IMR-90 (cell line): Measurements from ENCODE around the gene GDPD1. TPM values are rescaled to one million over a fixed set of nuclear protein-coding genes. Genes with fewer than 3 reads are reported as not detected.

ENCODE experiments used
- ATAC-seq: fragments of 200-7000 bp; cut with Tn5 transposase; 2 replicates; pipeline ENCODE4 v1.9.1; 2020; ENCODE audit warnings: low read depth, mild to moderate bottlenecking, moderate library complexity
- BruUV-seq: library from RNA; stranded (reverse); fragments of 400-500 nt; replicated peaks from 2 replicates; lab custom pipeline; 2021; lab: Mats Ljungman, UMichigan
- CTCF ChIA-PET: fragments of 300-600 bp; formaldehyde crosslinking; extraction: SDS; loops from one replicate; lab custom pipeline; 2021; ENCODE audit warnings: antibody characterized with exemption; lab: Yijun Ruan, JAX
- POLR2A ChIA-PET: fragments of 300-600 bp; sonication (Branson Sonifier 250); formaldehyde crosslinking; loops from one replicate; lab custom pipeline; 2022; ENCODE audit warnings: antibody characterized with exemption; ENCODE audit not compliant: unreplicated experiment; lab: Charles Lee
- DNase-seq: peaks from one replicate; pipeline ENCODE4 v3.0.0; 2013
- H2AFZ ChIP-seq: replicated peaks from 2 replicates; pipeline ENCODE3; 2013; ENCODE audit warnings: low read length, mild to moderate bottlenecking; ENCODE audit not compliant: poor library complexity
- H2AK5ac ChIP-seq: 2 replicates; pipeline ENCODE4 v1.6.1; 2013; ENCODE audit warnings: low read depth, low read length, inconsistent platforms
- H2AK9ac ChIP-seq: replicated peaks from 2 replicates; pipeline ENCODE3; 2013; ENCODE audit warnings: mild to moderate bottlenecking, low read depth, low read length, moderate library complexity; ENCODE audit not compliant: poor library complexity
- H2BK120ac ChIP-seq: 2 replicates; pipeline ENCODE4 v1.6.1; 2013; ENCODE audit warnings: low read depth, low read length, inconsistent platforms
- H2BK15ac ChIP-seq: 3 replicates; pipeline ENCODE4 v1.6.1; 2013; ENCODE audit warnings: low read depth, low read length, inconsistent platforms
- H2BK20ac ChIP-seq: 2 replicates; pipeline ENCODE4 v1.6.1; 2013; ENCODE audit warnings: low read depth, mild to moderate bottlenecking, inconsistent platforms, low read length, moderate library complexity
- H2BK5ac ChIP-seq: 2 replicates; pipeline ENCODE4 v1.6.1; 2013; ENCODE audit warnings: mild to moderate bottlenecking, low read depth, low read length, inconsistent platforms; ENCODE audit not compliant: poor library complexity, severe bottlenecking
- H3K14ac ChIP-seq: replicated peaks from 2 replicates; pipeline ENCODE4 v1.6.1; 2013; ENCODE audit warnings: low read depth, low read length, inconsistent platforms
- H3K18ac ChIP-seq: 2 replicates; pipeline ENCODE4 v1.6.1; 2013; ENCODE audit warnings: low read depth, low read length, control low read depth
- H3K23ac ChIP-seq: 2 replicates; pipeline ENCODE4 v1.6.1; 2013; ENCODE audit warnings: low read depth, low read length, inconsistent platforms
- H3K27ac ChIP-seq: 2 replicates; pipeline ENCODE4 v1.5.1; 2013; ENCODE audit warnings: mild to moderate bottlenecking, control low read depth, low read length; ENCODE audit not compliant: insufficient read depth
- H3K27me3 ChIP-seq: 2 replicates; pipeline ENCODE4 v1.6.1; 2013; ENCODE audit warnings: low read length; ENCODE audit not compliant: control insufficient read depth, insufficient read depth
- H3K36me3 ChIP-seq: 2 replicates; pipeline ENCODE4 v1.6.1; 2013; ENCODE audit warnings: low read length, mixed read lengths; ENCODE audit not compliant: control insufficient read depth, insufficient read depth
- H3K4ac ChIP-seq: 2 replicates; pipeline ENCODE4 v1.6.1; 2013; ENCODE audit warnings: low read depth, low read length, inconsistent platforms
- H3K4me1 ChIP-seq: 2 replicates; pipeline ENCODE4 v1.6.1; 2013; ENCODE audit warnings: low read length, mixed read lengths; ENCODE audit not compliant: control insufficient read depth, insufficient read depth
- H3K4me2 ChIP-seq: 2 replicates; pipeline ENCODE4 v1.6.1; 2013; ENCODE audit warnings: low read depth, mild to moderate bottlenecking, control low read depth, low read length, moderate library complexity
- H3K4me3 ChIP-seq: 2 replicates; pipeline ENCODE4 v1.5.1; 2013; ENCODE audit warnings: low read depth, mild to moderate bottlenecking, control low read depth, low read length, moderate library complexity; ENCODE audit not compliant: insufficient read depth
- H3K56ac ChIP-seq: 2 replicates; pipeline ENCODE4 v1.6.1; 2013; ENCODE audit warnings: low read length, inconsistent platforms; ENCODE audit not compliant: insufficient read depth; ENCODE audit errors: extremely low read depth
- H3K79me1 ChIP-seq, 2 experiments: 2 replicates each; pipeline ENCODE4 v1.6.1; 2013; ENCODE audit warnings: low read length in 2 of 2, inconsistent platforms in 1 of 2, low read depth in 1 of 2
- H3K9ac ChIP-seq: 2 replicates; pipeline ENCODE4 v1.6.1; 2013; ENCODE audit warnings: low read depth, low read length, control low read depth
- H3K9me1 ChIP-seq: 2 replicates; pipeline ENCODE4 v1.6.1; 2013; ENCODE audit warnings: low read length, inconsistent platforms; ENCODE audit not compliant: insufficient read depth
- H3K9me3 ChIP-seq: 2 replicates; pipeline ENCODE4 v1.6.1; 2013; ENCODE audit warnings: low read length; ENCODE audit not compliant: control insufficient read depth, insufficient read depth
- H4K20me1 ChIP-seq: 2 replicates; pipeline ENCODE4 v1.6.1; 2013; ENCODE audit warnings: low read length, inconsistent platforms; ENCODE audit not compliant: insufficient read depth
- H4K5ac ChIP-seq: 2 replicates; pipeline ENCODE4 v1.6.1; 2013; ENCODE audit warnings: mild to moderate bottlenecking, low read depth, low read length, control low read depth
- H4K8ac ChIP-seq, 2 experiments: 2 replicates each; pipeline ENCODE4 v1.6.1; 2013; ENCODE audit warnings: low read depth in 2 of 2, low read length in 2 of 2, control low read depth in 1 of 2, inconsistent platforms in 1 of 2
- H4K91ac ChIP-seq: 2 replicates; pipeline ENCODE4 v1.6.1; 2013; ENCODE audit warnings: low read depth, low read length, inconsistent platforms; ENCODE audit not compliant: insufficient read depth
- BHLHE40 ChIP-seq: fragments of 150-350 bp; IDR thresholded peaks from 2 replicates; pipeline ENCODE4 v1.6.1; 2016; ENCODE audit warnings: mild to moderate bottlenecking, low read depth, low read length
- CEBPB ChIP-seq: IDR thresholded peaks from 2 replicates; pipeline ENCODE4 v1.6.1; 2012; ENCODE audit warnings: low read depth, low read length, improper control_type of control experiment
- CHD1 ChIP-seq: IDR thresholded peaks from 2 replicates; pipeline ENCODE4 v1.6.1; 2012; ENCODE audit warnings: low read depth, low read length, improper control_type of control experiment
- MAFK ChIP-seq: IDR thresholded peaks from 2 replicates; pipeline ENCODE4 v1.6.1; 2012; ENCODE audit warnings: low read depth, low read length, improper control_type of control experiment
- MAZ ChIP-seq: IDR thresholded peaks from 2 replicates; pipeline ENCODE4 v1.6.1; 2012; ENCODE audit warnings: low read depth, mild to moderate bottlenecking, low read length, improper control_type of control experiment, moderate library complexity, borderline replicate concordance
- MXI1 ChIP-seq: IDR thresholded peaks from 2 replicates; pipeline ENCODE4 v1.6.1; 2012; ENCODE audit warnings: low read depth, mild to moderate bottlenecking, low read length, moderate library complexity, borderline replicate concordance
- NFE2L2 ChIP-seq: fragments of 150-350 bp; IDR thresholded peaks from 2 replicates; pipeline ENCODE4 v1.6.1; 2016; ENCODE audit warnings: low read depth, mild to moderate bottlenecking, low read length
- RAD21 ChIP-seq: IDR thresholded peaks from 2 replicates; pipeline ENCODE4 v1.6.1; 2012; ENCODE audit warnings: low read length, improper control_type of control experiment
- RCOR1 ChIP-seq: IDR thresholded peaks from 2 replicates; pipeline ENCODE4 v1.6.1; 2012; ENCODE audit warnings: mild to moderate bottlenecking, low read length, improper control_type of control experiment; ENCODE audit not compliant: insufficient replicate concordance
- RFX5 ChIP-seq: IDR thresholded peaks from 2 replicates; pipeline ENCODE4 v1.8.0; 2012; ENCODE audit warnings: low read depth, mild to moderate bottlenecking, low read length, moderate library complexity
- WGBS, 2 experiments: methylation state at CpG; one replicate each; pipeline versions ENCODE4 v1.1.5 to v1.1.7; 2013; ENCODE audit warnings: missing lambda C conversion rate in 2 of 2; ENCODE audit not compliant: insufficient read length in 1 of 2; ENCODE audit errors: extremely low coverage in 2 of 2; 5-methylcytosine and 5-hydroxymethylcytosine counted together
- dilution Hi-C: fragments of 300-500 bp; cut with HindIII; formaldehyde crosslinking; loops from one replicate; pipeline ENCODE4 v1.14.3; 2018; ENCODE audit warnings: low sequenced_read_pairs; ENCODE audit not compliant: unreplicated experiment
- in situ Hi-C: fragments of 300-500 bp; cut with MboI; formaldehyde crosslinking; loops from 3 replicates; pipeline ENCODE4 v1.14.3; 2019; ENCODE audit warnings: low sequenced_read_pairs, inconsistent platforms, mixed read lengths
- intact Hi-C: fragments of 100-400 bp; cut with micrococcal nuclease; formaldehyde crosslinking; loops from 2 replicates; pipeline ENCODE4 v1.10.0; 2022
- polyA plus RNA-seq, 3 experiments: library from polyadenylated mRNA; depleted of rRNA; stranded (reverse); fragments of >200 nt; gene quantifications; 2 replicates each; pipeline ENCODE4 v1.2.3, GENCODE V29; 2012; ENCODE audit warnings: low replicate concordance in 1 of 3
- total RNA-seq: library from RNA; depleted of rRNA; stranded (reverse); fragments of >200 nt; gene quantifications from 2 replicates; pipeline ENCODE4 v1.2.3, GENCODE V29; 2012
- TF ChIP-seq, protein P1 (sequence below): fragments of 150-350 bp; IDR thresholded peaks from 2 replicates; pipeline ENCODE4 v1.6.1; 2016; ENCODE audit warnings: low read depth, mild to moderate bottlenecking, low read length, moderate library complexity, borderline replicate concordance
- TF ChIP-seq, protein P2 (sequence below): conservative IDR thresholded peaks from 2 replicates; pipeline ENCODE4 v1.5.1; 2012; ENCODE audit warnings: mild to moderate bottlenecking, low read depth, low read length, improper control_type of control experiment
- TF ChIP-seq, protein P3 (sequence below): fragments of 150-350 bp; IDR thresholded peaks from 2 replicates; pipeline ENCODE4 v1.6.1; 2017; ENCODE audit warnings: mild to moderate bottlenecking, antibody characterized with exemption, low read length, low read depth

Gene GDPD1
- total and polyA plus RNA-seq, 2 of the 4 experiments (the other 2 are of a cell fraction): 0.72 to 0.84 TPM

DNA sequence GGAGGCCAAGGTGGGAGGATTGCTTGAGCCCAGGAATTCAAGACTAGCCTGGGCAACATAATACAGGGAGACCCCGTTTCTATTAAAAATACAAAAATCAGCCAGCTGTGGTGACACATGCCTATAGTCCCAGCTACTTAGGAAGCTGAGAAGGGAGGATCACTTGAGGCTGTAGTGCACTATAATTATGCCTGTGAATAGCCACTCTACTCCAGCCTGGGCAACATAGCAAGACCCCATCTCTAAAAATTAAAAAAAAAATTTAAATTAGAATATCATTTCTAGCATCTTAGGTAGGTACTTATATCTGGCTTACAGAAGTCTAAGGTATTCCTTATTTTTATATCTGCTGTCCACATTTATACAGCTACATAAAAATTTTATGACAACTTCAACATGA lies 18.0 kb upstream of the GDPD1 start:
- DNase-seq: no peak
- BruUV-seq: no TSS peak

More for the DNA sequence above, 18.0 kb upstream of the GDPD1 start:
- Histone ChIP-seq H2AK9ac (no peak overlapping the region), H3K14ac (no peak overlapping the region), H3K18ac (no peak overlapping the region), H2BK20ac (no peak overlapping the region), H3K56ac (no peak overlapping the region), H4K20me1 (no peaks in the 10 kb centered on the region), H3K27ac (no peak overlapping the region), H2BK120ac (no peak overlapping the region), H2AK5ac (no peak overlapping the region), H2BK5ac (no peak overlapping the region), H3K9ac (no peak overlapping the region), H4K91ac (no peak overlapping the region), H3K23ac (no peak overlapping the region), H3K79me1 (no peaks in the 10 kb centered on the region; a peak in 1 of 4 replicates), H3K27me3 (no peaks in the 10 kb centered on the region), H2AFZ (no peak overlapping the region), H3K4ac (no peak overlapping the region), H4K5ac (no peak overlapping the region), H3K4me3 (no peak overlapping the region), H3K4me1 (no peaks in the 10 kb centered on the region), H3K9me3 (no peaks in the 10 kb centered on the region), H3K4me2 (no peak overlapping the region), H3K9me1 (no peaks in the 10 kb centered on the region), H2BK15ac (no peak overlapping the region), H4K8ac (no peak overlapping the region), H3K36me3 (peaks cover 8% of the 10 kb centered on the region)
- ChIA-PET CTCF (no interaction called here), POLR2A (no interaction called here)
- dilution Hi-C loops: no loop called here
- no peak for TF ChIP-seq MXI1
- no peak for TF ChIP-seq RCOR1
- no peak for TF ChIP-seq MAFK
- TF ChIP-seq BHLHE40: no peak
- no peak for TF ChIP-seq NFE2L2
- TF ChIP-seq RAD21: no peak
- TF ChIP-seq MAZ: no peak
- TF ChIP-seq CEBPB: no peak
- TF ChIP-seq, protein P1, sequence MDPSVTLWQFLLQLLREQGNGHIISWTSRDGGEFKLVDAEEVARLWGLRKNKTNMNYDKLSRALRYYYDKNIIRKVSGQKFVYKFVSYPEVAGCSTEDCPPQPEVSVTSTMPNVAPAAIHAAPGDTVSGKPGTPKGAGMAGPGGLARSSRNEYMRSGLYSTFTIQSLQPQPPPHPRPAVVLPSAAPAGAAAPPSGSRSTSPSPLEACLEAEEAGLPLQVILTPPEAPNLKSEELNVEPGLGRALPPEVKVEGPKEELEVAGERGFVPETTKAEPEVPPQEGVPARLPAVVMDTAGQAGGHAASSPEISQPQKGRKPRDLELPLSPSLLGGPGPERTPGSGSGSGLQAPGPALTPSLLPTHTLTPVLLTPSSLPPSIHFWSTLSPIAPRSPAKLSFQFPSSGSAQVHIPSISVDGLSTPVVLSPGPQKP: no peak
- no peak for TF ChIP-seq RFX5
- TF ChIP-seq CHD1: no peak
- TF ChIP-seq, protein P2, sequence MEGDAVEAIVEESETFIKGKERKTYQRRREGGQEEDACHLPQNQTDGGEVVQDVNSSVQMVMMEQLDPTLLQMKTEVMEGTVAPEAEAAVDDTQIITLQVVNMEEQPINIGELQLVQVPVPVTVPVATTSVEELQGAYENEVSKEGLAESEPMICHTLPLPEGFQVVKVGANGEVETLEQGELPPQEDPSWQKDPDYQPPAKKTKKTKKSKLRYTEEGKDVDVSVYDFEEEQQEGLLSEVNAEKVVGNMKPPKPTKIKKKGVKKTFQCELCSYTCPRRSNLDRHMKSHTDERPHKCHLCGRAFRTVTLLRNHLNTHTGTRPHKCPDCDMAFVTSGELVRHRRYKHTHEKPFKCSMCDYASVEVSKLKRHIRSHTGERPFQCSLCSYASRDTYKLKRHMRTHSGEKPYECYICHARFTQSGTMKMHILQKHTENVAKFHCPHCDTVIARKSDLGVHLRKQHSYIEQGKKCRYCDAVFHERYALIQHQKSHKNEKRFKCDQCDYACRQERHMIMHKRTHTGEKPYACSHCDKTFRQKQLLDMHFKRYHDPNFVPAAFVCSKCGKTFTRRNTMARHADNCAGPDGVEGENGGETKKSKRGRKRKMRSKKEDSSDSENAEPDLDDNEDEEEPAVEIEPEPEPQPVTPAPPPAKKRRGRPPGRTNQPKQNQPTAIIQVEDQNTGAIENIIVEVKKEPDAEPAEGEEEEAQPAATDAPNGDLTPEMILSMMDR: no peak
- TF ChIP-seq, protein P3, sequence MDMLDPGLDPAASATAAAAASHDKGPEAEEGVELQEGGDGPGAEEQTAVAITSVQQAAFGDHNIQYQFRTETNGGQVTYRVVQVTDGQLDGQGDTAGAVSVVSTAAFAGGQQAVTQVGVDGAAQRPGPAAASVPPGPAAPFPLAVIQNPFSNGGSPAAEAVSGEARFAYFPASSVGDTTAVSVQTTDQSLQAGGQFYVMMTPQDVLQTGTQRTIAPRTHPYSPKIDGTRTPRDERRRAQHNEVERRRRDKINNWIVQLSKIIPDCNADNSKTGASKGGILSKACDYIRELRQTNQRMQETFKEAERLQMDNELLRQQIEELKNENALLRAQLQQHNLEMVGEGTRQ: no peak
- intact Hi-C loops: no loop called here
- WGBS, 2 experiments: no CpG with 5 or more reads among the region's 1 CpG
- in situ Hi-C loops: no loop called here
- no peak for ATAC-seq
